Amygdala (tissue), 56 donors: ENCODE results near the gene TRPC6.
"Not testable (repeated sequence)": the region's sequence is repeated elsewhere in the genome, so short reads cannot be mapped to it uniquely, and the experiment has no call there.

Experiments
- DNase-seq, 56 donors: peaks; one replicate each; lab custom pipeline; 2025; lab: John Stamatoyannopoulos, UW

TRPC6 gene

DNA sequence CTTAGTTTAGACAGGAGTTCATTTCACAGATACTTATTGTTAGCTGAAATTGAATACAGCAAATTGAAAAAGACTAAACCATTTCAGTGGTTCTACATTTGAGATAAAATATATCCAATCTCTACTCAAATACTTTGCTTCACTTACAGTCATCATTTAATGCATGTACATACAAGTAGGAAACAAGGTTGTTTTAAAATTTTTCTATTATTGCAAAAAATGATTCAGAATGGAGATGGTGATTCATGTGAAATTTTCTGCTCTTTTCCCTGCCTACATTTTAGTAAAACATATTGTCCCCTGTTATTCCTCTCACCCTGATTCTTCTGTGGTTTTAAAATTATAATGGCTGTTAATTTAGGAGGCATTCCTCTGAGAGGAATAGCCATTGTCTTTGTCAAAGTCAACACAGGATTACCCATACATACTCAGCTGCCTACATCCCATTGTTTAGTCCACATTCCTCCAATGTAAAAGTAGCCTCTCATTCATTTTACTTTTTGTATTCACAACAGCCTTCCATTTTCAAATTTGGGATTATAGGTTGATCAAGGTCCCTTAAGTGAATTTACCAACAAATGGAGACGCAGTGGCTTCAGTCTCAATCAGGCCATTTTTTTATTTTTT lies 60.1 kb downstream of the TRPC6 start:
- no peak for DNase-seq

DNA sequence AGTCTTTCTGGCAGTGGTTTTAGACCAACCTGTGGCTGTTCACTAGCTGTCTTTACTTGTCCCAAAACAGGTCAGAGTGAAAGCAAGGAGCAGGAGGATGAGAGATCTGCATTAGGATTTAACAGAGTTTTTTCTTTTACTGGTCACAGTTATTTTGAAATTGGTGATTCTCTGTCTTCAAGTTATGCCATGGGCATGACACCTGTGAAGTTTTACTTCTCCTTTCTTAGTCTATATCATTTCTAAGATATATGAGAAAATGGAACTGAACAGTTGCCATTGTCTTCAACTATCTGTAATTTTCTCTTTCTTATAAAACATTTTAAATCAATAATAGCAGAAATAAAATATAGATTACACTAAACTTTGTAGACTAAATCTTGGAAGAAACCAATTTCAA lies 60.6 kb downstream of the TRPC6 start:
- no peak for DNase-seq

DNA sequence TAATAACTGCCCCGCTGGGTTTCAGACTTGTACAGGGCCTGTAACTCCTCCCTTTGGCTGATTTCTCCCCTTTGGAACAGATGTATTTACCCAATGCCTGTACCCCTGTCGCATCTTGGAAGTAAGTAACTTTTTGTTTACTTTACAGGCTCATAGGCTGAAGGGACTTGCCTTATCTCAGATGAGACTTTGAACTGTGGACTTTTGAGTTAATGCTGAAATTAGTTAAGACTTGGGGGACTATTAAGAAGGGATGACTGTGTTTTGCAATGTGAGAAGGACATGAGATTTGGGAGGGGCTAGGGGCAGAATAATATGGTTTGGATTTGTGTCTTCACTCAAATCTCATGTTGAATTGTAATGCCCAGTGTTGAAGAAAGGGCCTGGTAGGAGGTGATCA lies 62.0 kb downstream of the TRPC6 start:
- no peak for DNase-seq

DNA sequence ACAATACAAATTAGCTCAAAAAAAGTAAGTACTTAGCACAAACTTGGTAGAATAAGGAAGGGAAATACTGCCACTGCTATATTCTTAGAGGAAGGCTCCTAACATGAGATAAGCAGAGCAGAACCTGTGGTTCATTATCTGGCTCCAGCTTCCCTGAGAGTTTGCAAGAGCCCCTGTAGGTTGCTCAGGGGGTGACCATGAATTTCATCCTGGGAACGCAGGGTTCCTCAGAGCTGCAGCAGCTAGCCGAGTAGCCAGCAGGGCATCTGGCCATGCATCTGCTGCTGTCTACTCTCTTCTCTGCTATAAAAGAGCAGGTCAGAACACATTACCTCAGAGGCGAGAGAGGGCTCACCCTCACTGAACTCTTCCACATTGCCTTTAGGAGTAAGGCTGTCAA lies 67.3 kb downstream of the TRPC6 start:
- no peak for DNase-seq

DNA sequence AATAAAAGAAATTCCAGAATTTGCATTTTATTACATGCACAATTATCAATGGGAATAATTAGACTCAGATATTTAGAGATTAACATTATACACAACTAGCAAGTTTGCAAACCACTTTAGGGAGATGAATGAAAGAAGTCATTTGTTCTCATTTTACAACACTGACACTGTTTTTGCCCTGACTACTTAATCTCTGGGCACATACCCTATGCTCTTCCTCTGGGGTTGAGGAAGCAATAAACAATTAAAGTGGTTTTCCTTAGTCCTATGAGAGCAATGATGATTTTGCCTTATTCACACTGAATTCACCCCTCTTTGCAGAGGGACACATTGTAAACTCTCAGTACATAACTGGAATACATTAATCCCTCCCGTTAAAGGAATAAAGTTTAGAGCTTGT lies 72.7 kb downstream of the TRPC6 start:
- no peak for DNase-seq

DNA sequence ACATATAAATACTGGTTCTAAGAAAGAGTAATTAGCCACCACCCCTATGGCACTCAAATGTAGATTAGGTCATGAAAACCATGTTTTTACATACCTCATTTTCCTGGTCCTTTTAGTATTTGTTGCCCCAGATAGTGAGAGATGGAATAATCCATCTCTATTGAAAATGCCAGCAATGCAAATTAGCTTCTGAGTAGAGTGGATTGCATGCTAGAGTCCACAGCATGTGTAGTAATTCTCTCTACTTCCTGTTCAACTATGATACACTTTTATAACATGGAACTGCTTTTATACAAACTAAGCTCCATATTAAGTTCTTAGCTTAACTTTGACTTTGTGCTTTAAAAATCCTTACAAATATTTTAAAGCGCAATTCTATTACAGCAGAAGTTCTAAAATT lies 73.2 kb downstream of the TRPC6 start:
- no peak for DNase-seq

DNA sequence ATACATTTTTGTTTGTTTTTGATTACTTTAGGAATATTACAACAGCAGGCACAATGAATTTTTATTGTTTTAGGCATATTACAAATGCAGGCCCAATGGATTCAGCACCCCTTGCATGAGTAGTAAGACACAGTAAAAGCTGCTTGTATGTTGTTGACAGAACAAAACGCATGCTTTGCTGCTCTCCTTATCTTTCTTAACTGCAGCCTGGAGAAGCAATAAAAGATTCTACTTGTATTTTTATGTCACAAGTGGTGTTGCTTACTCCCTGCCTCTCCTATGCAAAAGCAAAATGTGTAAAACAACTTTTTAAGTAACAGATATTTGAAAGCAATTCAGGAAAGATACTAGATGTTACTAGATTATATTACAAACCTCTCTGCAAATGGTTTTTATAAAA lies 73.9 kb downstream of the TRPC6 start:
- no peak for DNase-seq

DNA sequence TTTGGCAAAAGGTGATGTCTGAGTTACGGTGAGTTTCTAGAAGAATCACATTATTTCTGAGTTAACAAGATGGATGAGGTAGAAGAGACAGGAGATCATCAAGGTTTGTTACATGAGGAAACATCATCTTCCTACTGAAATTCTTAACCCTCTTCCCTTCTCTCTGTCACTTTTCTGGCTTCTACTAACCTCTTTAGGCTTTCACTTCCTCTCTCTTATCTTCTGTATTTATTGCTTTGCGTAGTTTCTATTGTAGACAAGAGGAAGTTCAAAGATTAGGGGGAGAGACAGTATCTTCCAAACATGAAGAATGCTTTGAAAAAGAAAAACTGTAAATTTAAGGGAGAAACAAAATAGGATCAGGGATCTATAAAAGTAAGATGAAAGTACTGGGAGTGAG lies 75.4 kb downstream of the TRPC6 start:
- no peak for DNase-seq

DNA sequence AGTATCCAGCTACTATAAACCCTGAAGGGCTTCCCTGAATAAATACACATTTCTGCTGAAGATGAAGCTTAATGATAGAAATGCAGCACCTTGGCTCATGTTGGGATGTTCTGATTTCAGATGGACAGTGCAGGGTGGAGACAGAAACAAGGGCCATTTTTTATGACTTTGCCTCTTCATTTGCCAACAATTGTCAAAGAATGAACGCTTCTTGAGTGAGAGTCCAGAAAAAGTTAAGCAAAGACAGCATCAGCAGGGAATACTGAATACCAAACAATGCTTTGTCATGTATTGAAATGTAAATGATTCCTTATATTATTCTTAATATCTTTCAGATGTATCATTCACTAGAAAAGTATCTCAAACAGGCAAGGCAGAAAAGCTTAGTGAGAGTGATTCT lies 84.9 kb downstream of the TRPC6 start:
- DNase-seq: no peak

DNA sequence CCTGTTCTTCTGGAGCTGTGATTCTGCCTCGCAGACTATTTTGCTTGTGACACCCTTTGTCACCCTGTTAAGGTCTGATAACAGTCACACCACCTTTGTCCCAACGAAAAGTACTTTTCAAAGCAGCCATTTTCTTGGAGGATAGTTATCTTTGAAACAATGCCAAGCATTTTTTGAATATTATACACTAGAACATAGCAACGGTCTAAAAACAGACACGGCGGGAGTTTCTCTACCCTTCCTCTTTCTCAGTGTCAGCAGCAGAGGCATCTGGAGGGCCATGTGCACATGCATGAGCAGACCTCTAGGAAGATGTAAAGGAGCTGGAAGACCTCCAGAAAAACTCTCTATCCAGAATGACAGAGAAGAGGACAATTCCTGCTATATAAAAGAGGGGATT lies 86.5 kb downstream of the TRPC6 start:
- DNase-seq: no peak

DNA sequence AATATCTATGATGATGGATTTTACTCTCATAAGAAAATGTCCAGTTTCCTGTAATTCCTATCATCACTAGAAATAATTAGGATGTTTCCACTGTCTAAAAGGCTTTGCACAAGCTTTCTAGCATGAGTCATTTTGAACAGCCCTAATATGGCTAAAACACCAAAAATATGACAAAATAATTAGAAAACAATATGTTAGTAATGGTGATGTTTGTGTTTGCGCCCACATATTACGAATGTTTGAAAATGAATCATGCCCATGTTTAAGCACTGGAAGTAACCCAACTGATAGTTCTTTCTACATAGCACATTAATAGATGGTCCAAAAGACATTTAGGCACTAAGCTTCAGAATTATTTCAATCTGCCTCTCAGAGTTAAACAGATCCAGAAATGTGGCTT lies 96.0 kb downstream of the TRPC6 start:
- no peak for DNase-seq

DNA sequence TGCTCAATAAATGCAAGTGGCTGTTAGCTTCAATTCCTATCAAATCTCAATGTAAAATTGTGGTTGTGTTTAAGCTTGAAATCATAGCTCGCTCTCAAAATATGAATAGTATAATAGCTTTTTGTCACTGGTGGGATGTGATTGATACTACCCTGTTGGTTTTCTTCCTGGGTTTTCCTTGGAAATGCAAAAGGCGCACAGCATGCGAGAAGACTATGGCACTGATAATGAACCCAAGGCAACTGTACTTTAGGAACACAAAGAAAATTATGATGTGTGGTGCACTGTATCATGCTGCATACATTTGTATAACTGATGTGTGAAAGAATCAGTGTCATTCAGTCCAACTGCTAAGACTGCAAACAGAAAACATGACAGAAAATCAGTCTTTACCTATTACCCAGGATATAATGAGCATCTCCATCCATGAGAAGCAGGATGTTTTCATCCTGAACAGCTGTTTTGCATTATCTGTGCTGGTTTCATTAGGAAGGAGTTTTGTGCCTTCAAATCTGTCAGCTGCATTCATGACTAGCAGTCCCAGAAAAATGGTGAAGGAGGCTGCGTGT lies 101.2 kb downstream of the TRPC6 start:
- no peak for DNase-seq

DNA sequence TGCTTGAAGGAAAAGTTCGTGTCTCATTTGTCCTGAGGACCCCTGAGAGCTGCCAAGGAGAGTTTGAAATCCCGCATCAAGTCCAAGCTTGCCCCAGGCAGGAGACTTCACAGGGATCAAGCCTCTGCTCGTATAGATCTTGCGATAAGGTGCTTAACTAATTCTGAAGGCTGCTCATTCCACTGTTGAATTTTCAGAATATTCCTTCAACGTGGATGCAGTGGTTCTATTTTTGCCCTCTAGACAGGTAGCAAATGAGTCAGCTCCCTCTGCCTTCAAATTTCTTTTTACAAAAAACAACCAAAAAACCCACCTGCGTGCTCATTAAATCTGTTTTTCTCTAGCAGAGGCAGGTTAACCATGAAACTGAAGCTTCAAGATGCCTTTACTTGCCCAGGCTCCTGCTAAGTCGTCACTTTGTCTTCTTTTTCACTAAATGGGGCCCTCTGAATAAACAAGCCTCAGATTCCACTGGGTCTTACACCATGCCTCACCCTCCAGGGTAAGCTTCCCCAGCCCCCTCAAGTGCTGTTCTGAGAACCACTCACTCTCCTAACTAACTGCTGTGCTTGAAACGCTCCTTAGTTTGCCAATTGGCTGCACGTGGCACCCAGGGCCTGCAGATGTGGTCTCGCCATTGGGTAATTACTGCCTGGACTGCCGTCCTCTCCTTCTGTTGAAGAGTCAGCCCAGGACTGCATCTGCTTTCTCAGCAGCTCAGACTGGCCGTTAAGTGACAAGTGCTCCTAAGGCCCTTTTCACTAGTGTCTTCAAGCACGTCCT lies 105.0 kb downstream of the TRPC6 start:
- DNase-seq: no peak

DNA sequence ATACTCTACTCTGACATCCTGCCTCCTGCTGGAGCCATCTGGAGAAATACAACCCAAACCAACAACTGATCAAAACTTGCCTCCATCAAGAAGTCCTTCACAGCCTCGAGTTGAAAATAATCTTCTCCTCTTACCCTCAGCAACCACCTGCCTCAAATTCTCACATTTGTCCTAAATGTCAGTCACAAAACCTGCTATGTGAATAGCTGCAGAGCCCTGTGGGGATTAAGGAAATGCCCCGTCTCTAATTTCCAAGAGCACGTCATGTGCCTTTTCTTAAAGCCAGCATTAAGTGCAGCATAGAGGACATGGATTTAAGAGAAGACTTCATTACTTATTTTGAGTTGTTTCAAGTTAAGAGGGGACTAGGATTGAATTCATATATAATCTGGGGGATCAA lies 105.9 kb downstream of the TRPC6 start:
- no peak for DNase-seq

DNA sequence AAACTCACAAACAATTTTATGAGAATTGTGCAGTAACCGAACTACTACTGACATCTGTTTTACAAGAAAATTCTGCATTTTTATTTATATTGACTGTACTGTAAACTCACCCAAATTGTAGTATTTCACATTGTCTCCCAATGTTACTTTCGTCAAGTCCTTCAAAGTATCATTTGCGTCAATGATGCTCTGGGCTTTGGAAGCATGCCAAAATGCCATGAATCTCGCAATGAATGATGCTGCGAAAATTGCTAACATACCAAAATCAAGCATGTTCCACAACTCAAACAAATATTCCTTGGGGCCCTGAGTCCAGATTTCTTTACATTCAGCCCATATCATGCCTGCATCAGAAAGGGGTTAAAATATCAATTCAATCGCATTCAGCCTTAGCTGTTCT lies 107.6 kb downstream of the TRPC6 start:
- no peak for DNase-seq

DNA sequence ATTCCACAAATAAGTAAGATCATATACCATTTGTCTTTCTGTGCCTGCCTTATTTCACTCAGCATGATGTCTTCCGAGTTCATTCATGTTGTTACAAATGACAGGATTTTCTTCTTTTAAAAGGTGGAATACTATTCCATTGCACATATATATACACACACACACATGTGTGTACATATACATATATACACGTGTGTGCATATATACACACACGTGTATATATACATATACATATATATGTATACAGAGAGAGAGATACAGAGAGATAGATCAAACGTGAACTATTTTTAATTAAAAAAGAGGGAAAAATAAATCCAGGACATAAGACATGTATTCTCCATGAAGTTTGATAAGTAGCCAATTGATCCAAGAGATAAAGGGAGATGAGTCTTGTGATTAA lies 108.1 kb downstream of the TRPC6 start:
- no peak for DNase-seq

DNA sequence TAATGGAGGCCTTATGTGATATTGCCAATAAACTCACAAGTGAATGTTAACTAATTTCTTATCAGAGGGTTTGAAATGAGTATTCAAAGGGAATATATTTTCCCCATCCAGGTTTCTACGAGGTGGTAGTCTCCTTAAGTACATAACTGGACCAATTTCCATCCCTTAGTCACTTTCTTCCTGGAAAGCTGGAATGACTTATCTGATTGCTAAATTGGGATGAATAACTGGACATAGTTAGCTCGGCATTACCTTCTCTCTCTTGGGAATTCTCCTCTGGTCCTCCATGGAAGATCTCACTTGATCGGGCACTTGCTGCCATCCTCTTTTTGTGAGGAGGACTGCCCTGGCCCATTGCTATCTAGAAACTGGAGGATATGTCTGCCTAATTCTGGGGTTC lies 109.1 kb downstream of the TRPC6 start:
- no peak for DNase-seq

DNA sequence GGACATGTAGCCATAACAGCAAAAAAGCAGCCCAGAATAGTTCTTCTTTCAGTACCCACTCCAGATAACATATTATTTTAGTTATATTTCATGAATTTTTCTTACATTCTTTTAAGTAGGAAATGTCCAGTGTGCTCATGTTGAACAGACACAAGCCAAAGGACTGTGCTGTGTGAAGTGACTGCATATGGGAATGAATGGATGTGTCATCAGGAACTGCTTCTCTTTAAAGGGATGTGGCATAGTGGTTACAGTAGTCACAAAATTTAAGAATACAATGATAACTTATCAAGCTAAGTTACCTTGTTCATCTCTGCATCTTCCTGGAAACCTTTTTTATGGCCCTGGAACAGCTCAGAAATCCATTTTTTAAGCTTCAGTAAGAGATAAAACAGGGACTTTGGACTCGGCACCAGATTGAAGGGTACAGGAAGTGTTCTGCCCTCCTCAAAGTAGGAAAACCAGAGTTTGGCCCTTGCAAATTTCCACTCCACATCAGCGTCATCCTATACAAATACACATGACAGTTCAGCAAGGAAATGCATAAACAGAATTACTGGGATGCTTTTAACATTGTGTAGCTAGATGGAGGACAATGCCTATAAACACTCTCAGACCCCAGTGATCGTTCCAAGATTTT lies 112.8 kb downstream of the TRPC6 start:
- no peak for DNase-seq

DNA sequence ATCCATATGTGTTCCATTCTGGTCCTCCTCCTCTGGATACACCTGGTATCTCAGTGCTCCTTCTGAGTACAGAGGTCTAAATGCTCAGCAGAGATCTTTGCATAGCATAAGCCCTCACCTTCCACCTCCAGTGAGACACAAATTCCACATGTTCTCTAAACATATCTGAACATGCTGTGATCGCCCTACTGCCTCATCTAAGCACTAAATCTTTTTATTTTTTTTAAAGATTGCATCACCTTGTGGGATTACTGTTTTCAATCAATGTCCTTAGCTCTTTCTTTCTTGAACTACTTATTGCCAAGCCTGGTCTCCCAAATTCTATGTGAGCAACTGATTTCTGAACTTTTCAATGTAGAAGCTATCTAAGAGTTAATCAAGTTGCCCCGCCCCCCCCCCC lies 113.4 kb downstream of the TRPC6 start:
- DNase-seq: no peak

DNA sequence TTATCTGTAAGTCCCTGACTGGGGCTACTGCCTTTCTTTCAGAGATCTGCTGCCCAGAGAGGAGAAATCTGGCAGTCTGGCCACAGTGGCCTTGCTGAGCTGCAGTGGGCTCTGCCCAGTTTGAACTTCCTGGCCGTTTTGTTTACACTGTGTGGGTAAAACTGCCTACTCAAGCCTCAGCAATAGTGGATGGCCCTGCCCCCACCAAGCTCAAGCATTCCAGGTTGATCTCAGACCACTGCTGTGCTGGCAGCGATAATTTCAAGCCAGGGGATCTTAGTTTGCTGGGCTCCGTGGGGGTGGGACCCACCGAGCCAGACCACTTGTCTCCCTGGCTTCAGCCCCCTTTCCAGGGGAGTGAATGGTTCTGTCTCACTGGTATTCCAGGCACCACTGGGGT lies 117.5 kb downstream of the TRPC6 start:
- DNase-seq: no peak

DNA sequence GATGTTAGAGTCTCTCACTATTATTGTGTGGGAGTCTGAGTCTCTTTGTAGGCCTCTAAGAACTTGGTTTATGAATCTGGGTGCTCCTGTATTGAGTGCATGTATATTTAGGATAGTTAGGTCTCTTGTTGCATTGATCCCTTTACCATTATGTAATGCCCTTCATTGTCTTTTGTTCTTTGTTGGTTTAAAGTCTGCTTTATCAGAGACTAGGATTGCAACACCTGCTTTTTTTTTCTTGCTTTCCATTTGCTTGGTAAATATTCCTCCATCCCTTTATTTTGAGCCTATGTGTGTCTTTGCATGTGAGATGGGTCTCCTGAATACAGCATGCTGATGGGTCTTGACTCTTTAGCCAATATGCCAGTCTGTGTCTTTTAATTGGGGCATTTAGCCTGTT lies 119.4 kb downstream of the TRPC6 start:
- DNase-seq: not testable (repeated sequence)

DNA sequence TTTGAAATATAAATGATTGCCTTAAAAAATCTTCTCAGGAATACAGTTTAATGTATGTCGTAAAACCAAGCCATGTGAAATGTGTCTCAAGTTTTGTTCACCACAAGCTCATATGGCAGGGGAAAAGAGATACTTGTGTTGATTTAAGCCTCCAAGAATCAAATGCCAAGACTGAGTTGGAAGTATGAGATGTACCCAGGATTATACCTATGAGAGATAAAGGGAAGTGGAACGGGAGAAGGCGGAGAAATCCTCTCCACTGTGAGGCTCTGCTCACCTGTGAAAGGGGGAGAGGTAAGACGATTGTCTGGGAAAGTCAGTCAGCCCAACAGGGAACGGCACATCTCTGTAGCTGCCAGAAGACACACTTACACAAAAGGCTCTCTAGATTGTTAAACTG lies 124.8 kb downstream of the TRPC6 start:
- no peak for DNase-seq
